Neural crest cell (in vitro differentiated cells): ENCODE data around the gene NKX2-2. TPM values are rescaled to one million over a fixed set of nuclear protein-coding genes. Genes with fewer than 3 reads are reported as not detected.
A peak's percentile ranks its signal among the peaks of the same experiment; 100 is the strongest.

ENCODE experiments used
- DNase-seq: peaks from one replicate; pipeline ENCODE4 v3.0.0; 2021; ENCODE audit warnings: low read depth, mixed read lengths, low spot score
- H3K27ac Mint-ChIP-seq: one replicate; pipeline ENCODE4 v1.8.0; 2021; ENCODE audit warnings: mild to moderate bottlenecking, mixed read lengths; ENCODE audit not compliant: unreplicated experiment
- H3K27me3 Mint-ChIP-seq: 2 replicates; pipeline ENCODE4 v1.8.0; 2021; ENCODE audit warnings: low read depth, mild to moderate bottlenecking, mixed read lengths
- H3K36me3 Mint-ChIP-seq: 2 replicates; pipeline ENCODE4 v1.8.0; 2021; ENCODE audit warnings: low read depth, mild to moderate bottlenecking, mixed read lengths
- H3K4me1 Mint-ChIP-seq: 2 replicates; pipeline ENCODE4 v1.8.0; 2021; ENCODE audit warnings: mixed read lengths
- H3K4me3 Mint-ChIP-seq: one replicate; pipeline ENCODE4 v1.8.0; 2021; ENCODE audit warnings: mild to moderate bottlenecking, mixed read lengths
- H3K9me3 Mint-ChIP-seq: 2 replicates; pipeline ENCODE4 v1.8.0; 2021; ENCODE audit warnings: mixed read lengths
- CTCF ChIP-seq: fragments of 200-600 bp; sonication (generic); conservative IDR thresholded peaks from 2 replicates; pipeline ENCODE4 v1.5.0; 2021; ENCODE audit warnings: antibody characterized with exemption, mild to moderate bottlenecking
- total RNA-seq: library from RNA; stranded (reverse); gene quantifications from 2 replicates; pipeline ENCODE4 v1.2.1, GENCODE V29; 2021

The NKX2-2 gene
- total RNA-seq, 1 donor from 2014 or later = not detected

- TF ChIP-seq CTCF = no peak
- Mint-ChIP-seq H3K4me3 (no peak overlapping the region), H3K27ac (no peak overlapping the region), H3K36me3 (no peaks in the 10 kb centered on the region), H3K4me1 (no peaks in the 10 kb centered on the region), H3K9me3 (no peaks in the 10 kb centered on the region), H3K27me3 (peaks cover 100% of the 10 kb centered on the region)
- no peak for DNase-seq
Measured at GRCh38 chr20:21527908-21528307, 14.0 kb upstream of the NKX2-2 start.

- Mint-ChIP-seq H3K4me3 (no peak overlapping the region), H3K4me1 (no peaks in the 10 kb centered on the region), H3K9me3 (no peaks in the 10 kb centered on the region), H3K27me3 (peaks cover 96% of the 10 kb centered on the region), H3K36me3 (no peaks in the 10 kb centered on the region), H3K27ac (no peak overlapping the region)
- DNase-seq = no peak
- no peak for TF ChIP-seq CTCF
Measured at GRCh38 chr20:21526776-21527175, 12.9 kb upstream of the NKX2-2 start.

- H3K4me3 Mint-ChIP-seq = no peak overlapping the region
- no peak for TF ChIP-seq CTCF
- no peaks in the 10 kb centered on the region for H3K4me1 Mint-ChIP-seq
- DNase-seq = no peak
- no peaks in the 10 kb centered on the region for H3K9me3 Mint-ChIP-seq
- no peak overlapping the region for H3K27ac Mint-ChIP-seq
- peaks cover 3% of the 10 kb centered on the region for H3K36me3 Mint-ChIP-seq
- H3K27me3 Mint-ChIP-seq = peaks cover 96% of the 10 kb centered on the region
Measured at GRCh38 chr20:21523895-21524294, 10.0 kb upstream of the NKX2-2 start.

GRCh38 chr20:21523281-21523868 lies 9.5 kb upstream of the NKX2-2 start:
- no peaks in the 10 kb centered on the region for H3K4me1 Mint-ChIP-seq
- H3K9me3 Mint-ChIP-seq = no peaks in the 10 kb centered on the region
- H3K27me3 Mint-ChIP-seq = peaks cover 96% of the 10 kb centered on the region
- no peak for TF ChIP-seq CTCF
- peaks cover 3% of the 10 kb centered on the region for H3K36me3 Mint-ChIP-seq
- H3K27ac Mint-ChIP-seq = no peak overlapping the region
- peak overlapping the region; percentile 16 for H3K4me3 Mint-ChIP-seq
- no peak for DNase-seq

GRCh38 chr20:21522481-21523280 lies 8.8 kb upstream of the NKX2-2 start:
- Mint-ChIP-seq H3K27me3 (peaks cover 96% of the 10 kb centered on the region), H3K4me3 (peak overlapping the region; percentile 16), H3K27ac (no peak overlapping the region), H3K4me1 (no peaks in the 10 kb centered on the region), H3K9me3 (no peaks in the 10 kb centered on the region), H3K36me3 (peaks cover 3% of the 10 kb centered on the region)
- no peak for TF ChIP-seq CTCF
- DNase-seq = no peak
